ENCODE measurements around the gene MALRD1. TPM values are rescaled to one million over a fixed set of nuclear protein-coding genes. Genes with fewer than 3 reads are reported as not detected.
"Not testable (repeated sequence)": the region's sequence is repeated elsewhere in the genome, so short reads cannot be mapped to it uniquely, and the experiment has no call there.

The MALRD1 gene
- total RNA-seq, 2 experiments from 2014 or later, result not detected

GRCh38 chr10:19505320-19506312 lies 457.0 kb downstream of the MALRD1 start:
- DNase-seq (no peak), ATAC-seq (no peak)
- H3K4me1 Mint-ChIP-seq, result no peaks in the 10 kb centered on the region
- no peaks in the 10 kb centered on the region for H3K36me3 Mint-ChIP-seq (ENCODE audit: low read depth)
- no peaks in the 10 kb centered on the region for H3K9me3 Mint-ChIP-seq (ENCODE audit: low read depth)
- ChIA-PET POLR2A (no interaction called here), CTCF (no interaction called here)
- H3K27me3 Mint-ChIP-seq, result no peaks in the 10 kb centered on the region
- H3K4me3 Mint-ChIP-seq, result no peak overlapping the region
- intact Hi-C loops (cut with DNase I, micrococcal nuclease), result no loop called here
- no peak overlapping the region for H3K27ac Mint-ChIP-seq

DNA sequence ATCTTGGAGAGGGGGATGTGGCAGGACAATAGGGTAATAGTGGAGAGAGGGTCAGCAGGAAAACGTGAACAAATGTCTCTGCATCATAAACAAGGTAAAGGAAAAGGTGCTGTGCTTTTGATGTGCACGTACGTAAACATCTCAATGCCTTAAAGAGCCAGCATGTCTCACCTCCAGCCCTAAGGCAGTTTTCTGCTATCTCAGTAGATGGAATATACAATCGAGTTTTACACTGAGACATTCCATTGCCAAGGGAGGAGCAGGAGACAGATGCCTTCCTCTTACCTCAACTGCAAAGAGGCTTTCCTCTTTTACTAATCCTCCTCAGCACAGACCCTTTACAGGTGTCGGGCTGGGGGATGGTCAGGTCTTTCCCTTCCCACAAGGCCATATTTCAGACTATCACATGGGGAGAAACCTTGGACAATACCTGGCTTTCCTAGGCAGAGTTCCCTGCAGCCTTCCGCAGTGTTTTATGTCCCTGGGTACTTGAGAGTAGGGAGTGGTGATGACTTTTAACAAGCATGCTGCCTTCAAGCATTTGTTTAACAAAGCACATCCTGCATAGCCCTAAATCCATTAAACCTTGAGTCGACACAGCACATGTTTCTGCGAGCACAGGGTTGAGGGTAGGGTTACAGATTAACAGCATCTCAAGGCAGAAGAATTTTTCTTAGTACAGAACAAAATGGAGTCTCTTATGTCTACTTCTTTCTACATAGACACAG lies 461.6 kb downstream of the MALRD1 start:
- H3K9me3 Mint-ChIP-seq (ENCODE audit: low read depth); POLR2A ChIA-PET; H3K27ac Mint-ChIP-seq; ATAC-seq; intact Hi-C loops (cut with DNase I, micrococcal nuclease); H3K36me3 Mint-ChIP-seq (ENCODE audit: low read depth); H3K4me3 Mint-ChIP-seq; H3K27me3 Mint-ChIP-seq; DNase-seq; CTCF ChIA-PET; H3K4me1 Mint-ChIP-seq: not testable (repeated sequence)

- Mint-ChIP-seq H3K27me3 (no peaks in the 10 kb centered on the region), H3K9me3 (ENCODE audit: low read depth) (peaks cover 5% of the 10 kb centered on the region), H3K36me3 (ENCODE audit: low read depth) (no peaks in the 10 kb centered on the region), H3K4me3 (no peak overlapping the region), H3K27ac (no peak overlapping the region), H3K4me1 (no peaks in the 10 kb centered on the region)
- ATAC-seq (no peak), DNase-seq (no peak)
- ChIA-PET POLR2A (no interaction called here), CTCF (no interaction called here)
- intact Hi-C loops (cut with DNase I, micrococcal nuclease), result no loop called here
Measured at GRCh38 chr10:19518109-19518508, 469.5 kb downstream of the MALRD1 start.

DNA sequence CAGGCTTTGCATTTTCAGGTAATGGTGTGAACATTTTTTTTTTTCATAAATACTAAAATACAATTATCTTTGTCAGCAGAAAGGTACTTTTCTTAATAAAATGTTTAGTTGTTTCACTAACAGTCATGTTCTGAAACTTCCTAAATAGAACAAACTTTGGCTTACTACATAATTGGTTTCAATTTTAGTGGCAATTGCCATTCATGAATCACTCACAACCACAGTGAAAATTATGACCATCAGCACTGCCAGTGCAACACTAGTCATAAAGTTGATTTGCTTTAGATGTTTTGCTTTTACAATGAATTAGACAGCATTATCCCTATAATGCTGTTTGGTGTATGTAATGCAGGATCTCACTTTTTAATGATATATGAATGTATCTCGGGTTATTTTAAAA lies 470.0 kb downstream of the MALRD1 start:
- no peaks in the 10 kb centered on the region for H3K27me3 Mint-ChIP-seq
- H3K27ac Mint-ChIP-seq, result no peak overlapping the region
- H3K36me3 Mint-ChIP-seq (ENCODE audit: low read depth), result no peaks in the 10 kb centered on the region
- H3K4me3 Mint-ChIP-seq, result no peak overlapping the region
- ChIA-PET CTCF (no interaction called here), POLR2A (no interaction called here)
- no peaks in the 10 kb centered on the region for H3K4me1 Mint-ChIP-seq
- peak; percentile 47 for ATAC-seq
- DNase-seq, result no peak
- intact Hi-C loops (cut with DNase I, micrococcal nuclease), result no loop called here
- peaks cover 4% of the 10 kb centered on the region for H3K9me3 Mint-ChIP-seq (ENCODE audit: low read depth)

DNA sequence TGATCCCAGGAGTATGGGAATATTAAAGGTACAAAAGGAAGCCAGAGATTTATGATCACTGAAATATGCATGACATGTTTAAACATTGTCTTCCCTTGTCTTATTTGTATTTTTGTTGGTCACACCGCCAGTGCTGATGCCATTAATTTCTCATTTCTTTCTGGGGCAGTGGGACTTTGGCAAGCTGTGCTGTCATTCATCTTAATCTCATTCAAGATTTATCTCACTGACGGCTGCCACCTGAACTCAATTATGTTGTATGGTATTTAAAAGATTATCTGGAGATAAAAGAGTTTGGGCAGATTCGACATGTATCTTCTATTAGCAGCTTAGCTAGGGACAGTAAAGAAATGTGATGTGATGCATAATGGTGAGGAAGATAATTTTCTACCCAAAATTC lies 482.7 kb downstream of the MALRD1 start:
- Mint-ChIP-seq H3K4me3 (no peak overlapping the region), H3K9me3 (ENCODE audit: low read depth) (peaks cover 2% of the 10 kb centered on the region), H3K4me1 (no peaks in the 10 kb centered on the region), H3K27ac (no peak overlapping the region), H3K36me3 (ENCODE audit: low read depth) (no peaks in the 10 kb centered on the region), H3K27me3 (no peaks in the 10 kb centered on the region)
- intact Hi-C loops (cut with DNase I, micrococcal nuclease), result no loop called here
- no peak for DNase-seq
- ATAC-seq, result no peak
- ChIA-PET POLR2A (no interaction called here), CTCF (no interaction called here)

- POLR2A ChIA-PET, result no interaction called here
- ATAC-seq, result no peak
- DNase-seq, result no peak
- Mint-ChIP-seq H3K27me3 (no peaks in the 10 kb centered on the region), H3K27ac (no peak overlapping the region), H3K36me3 (ENCODE audit: low read depth) (no peaks in the 10 kb centered on the region), H3K4me1 (no peaks in the 10 kb centered on the region), H3K4me3 (no peak overlapping the region), H3K9me3 (ENCODE audit: low read depth) (peaks cover 2% of the 10 kb centered on the region)
- intact Hi-C loops (cut with DNase I, micrococcal nuclease), result no loop called here
- CTCF ChIA-PET, result interaction anchor here (0.5 kb wide), 1 partner anchor 931 kb away, joined by 3 read pairs; no protein-coding TSS in a partner anchor
Measured at GRCh38 chr10:19532411-19532810, 483.8 kb downstream of the MALRD1 start.

GRCh38 chr10:19541299-19541698 lies 492.7 kb downstream of the MALRD1 start:
- intact Hi-C loops (cut with DNase I, micrococcal nuclease), result no loop called here
- ATAC-seq (no peak), DNase-seq (no peak)
- POLR2A ChIA-PET, result no interaction called here
- Mint-ChIP-seq H3K4me1 (no peaks in the 10 kb centered on the region), H3K36me3 (ENCODE audit: low read depth) (no peaks in the 10 kb centered on the region), H3K9me3 (ENCODE audit: low read depth) (no peaks in the 10 kb centered on the region), H3K27ac (no peak overlapping the region), H3K27me3 (no peaks in the 10 kb centered on the region), H3K4me3 (no peak overlapping the region)
- CTCF ChIA-PET, result no interaction called here

GRCh38 chr10:19546224-19546623 lies 497.6 kb downstream of the MALRD1 start:
- intact Hi-C loops (cut with DNase I, micrococcal nuclease), result no loop called here
- H3K36me3 Mint-ChIP-seq (ENCODE audit: low read depth), result no peaks in the 10 kb centered on the region
- H3K27ac Mint-ChIP-seq, result no peak overlapping the region

GRCh38 chr10:19549503-19549902 lies 500.9 kb downstream of the MALRD1 start:
- intact Hi-C loops (cut with DNase I, micrococcal nuclease), result no loop called here
- POLR2A ChIA-PET, result no interaction called here
- Mint-ChIP-seq H3K27me3 (no peaks in the 10 kb centered on the region), H3K36me3 (ENCODE audit: low read depth) (no peaks in the 10 kb centered on the region), H3K9me3 (ENCODE audit: low read depth) (peaks cover 6% of the 10 kb centered on the region), H3K4me1 (no peaks in the 10 kb centered on the region), H3K27ac (no peak overlapping the region), H3K4me3 (no peak overlapping the region)
- ATAC-seq, result no peak
- DNase-seq, result no peak
- CTCF ChIA-PET, result no interaction called here

More at GRCh38 chr10:19546224-19546623, 497.6 kb downstream of the MALRD1 start:
- ATAC-seq (no peak), DNase-seq (no peak)
- ChIA-PET CTCF (no interaction called here), POLR2A (no interaction called here)
- Mint-ChIP-seq H3K27me3 (no peaks in the 10 kb centered on the region), H3K9me3 (ENCODE audit: low read depth) (peaks cover 6% of the 10 kb centered on the region), H3K4me3 (no peak overlapping the region), H3K4me1 (no peaks in the 10 kb centered on the region)

DNA sequence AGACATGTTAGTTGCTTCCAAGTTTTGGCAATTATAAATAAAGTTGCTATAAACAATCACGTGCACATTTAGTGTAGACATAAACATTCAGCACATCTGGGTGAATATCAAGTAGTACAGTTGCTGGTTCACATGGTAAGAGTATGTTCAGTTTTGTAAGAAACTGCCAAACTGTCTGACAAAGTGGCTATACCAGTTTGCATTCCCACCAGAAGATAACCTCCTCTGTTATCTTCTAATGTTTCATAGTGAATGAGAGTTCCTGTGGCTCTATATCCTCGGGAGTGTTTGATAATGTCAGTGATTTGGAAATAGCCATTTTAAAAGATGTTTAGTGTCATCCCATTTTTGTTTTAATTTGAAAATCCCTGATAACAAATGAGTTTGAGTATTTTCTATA lies 508.1 kb downstream of the MALRD1 start:
- ChIA-PET CTCF (no interaction called here), POLR2A (no interaction called here)
- DNase-seq, result no peak
- no peak overlapping the region for H3K4me3 Mint-ChIP-seq
- H3K36me3 Mint-ChIP-seq (ENCODE audit: low read depth), result no peaks in the 10 kb centered on the region
- peaks cover 2% of the 10 kb centered on the region for H3K9me3 Mint-ChIP-seq (ENCODE audit: low read depth)
- H3K27ac Mint-ChIP-seq, result no peak overlapping the region
- no peaks in the 10 kb centered on the region for H3K4me1 Mint-ChIP-seq
- no peak for ATAC-seq
- intact Hi-C loops (cut with DNase I, micrococcal nuclease), result no loop called here
- H3K27me3 Mint-ChIP-seq, result no peaks in the 10 kb centered on the region

DNA sequence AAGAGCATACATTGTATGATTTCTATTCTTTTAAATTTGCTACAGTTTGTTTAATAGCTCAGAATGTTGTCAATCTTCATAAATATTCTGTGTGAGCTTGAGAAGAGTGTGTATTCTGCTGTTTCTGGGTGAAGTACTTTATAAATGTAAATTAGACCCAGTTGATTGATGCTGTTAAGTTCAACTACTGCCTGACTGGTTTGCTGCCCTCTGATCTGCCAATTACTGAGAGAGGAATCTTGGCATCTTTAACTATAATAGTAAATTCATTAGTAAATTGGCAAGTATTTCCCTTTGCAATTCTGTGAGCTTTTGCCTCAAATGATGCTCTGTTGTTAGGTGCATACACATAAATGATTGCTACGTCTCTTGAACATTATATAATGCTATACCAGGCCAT lies 512.6 kb downstream of the MALRD1 start:
- intact Hi-C loops (cut with DNase I, micrococcal nuclease), result no loop called here
- no peak overlapping the region for H3K27ac Mint-ChIP-seq
- no peaks in the 10 kb centered on the region for H3K4me1 Mint-ChIP-seq
- no peaks in the 10 kb centered on the region for H3K36me3 Mint-ChIP-seq (ENCODE audit: low read depth)
- DNase-seq, result no peak
- ChIA-PET CTCF (no interaction called here), POLR2A (no interaction called here)
- H3K4me3 Mint-ChIP-seq, result no peak overlapping the region
- no peak for ATAC-seq
- H3K27me3 Mint-ChIP-seq, result no peaks in the 10 kb centered on the region
- H3K9me3 Mint-ChIP-seq (ENCODE audit: low read depth), result no peaks in the 10 kb centered on the region

All from activated CD4-positive, alpha-beta T cell treated with anti-CD3 and anti-CD28 coated beads for 36 hours (primary cell).